GM12801 (cell line): Measurements from ENCODE around the gene ETS2.

Source experiments
- TF ChIP-seq, protein P1 (sequence below): IDR thresholded peaks from one replicate; pipeline ENCODE4 v1.5.1; 2011; ENCODE audit warnings: control low read depth; ENCODE audit not compliant: insufficient read length; ENCODE audit errors: extremely low read depth

ETS2 gene

DNA sequence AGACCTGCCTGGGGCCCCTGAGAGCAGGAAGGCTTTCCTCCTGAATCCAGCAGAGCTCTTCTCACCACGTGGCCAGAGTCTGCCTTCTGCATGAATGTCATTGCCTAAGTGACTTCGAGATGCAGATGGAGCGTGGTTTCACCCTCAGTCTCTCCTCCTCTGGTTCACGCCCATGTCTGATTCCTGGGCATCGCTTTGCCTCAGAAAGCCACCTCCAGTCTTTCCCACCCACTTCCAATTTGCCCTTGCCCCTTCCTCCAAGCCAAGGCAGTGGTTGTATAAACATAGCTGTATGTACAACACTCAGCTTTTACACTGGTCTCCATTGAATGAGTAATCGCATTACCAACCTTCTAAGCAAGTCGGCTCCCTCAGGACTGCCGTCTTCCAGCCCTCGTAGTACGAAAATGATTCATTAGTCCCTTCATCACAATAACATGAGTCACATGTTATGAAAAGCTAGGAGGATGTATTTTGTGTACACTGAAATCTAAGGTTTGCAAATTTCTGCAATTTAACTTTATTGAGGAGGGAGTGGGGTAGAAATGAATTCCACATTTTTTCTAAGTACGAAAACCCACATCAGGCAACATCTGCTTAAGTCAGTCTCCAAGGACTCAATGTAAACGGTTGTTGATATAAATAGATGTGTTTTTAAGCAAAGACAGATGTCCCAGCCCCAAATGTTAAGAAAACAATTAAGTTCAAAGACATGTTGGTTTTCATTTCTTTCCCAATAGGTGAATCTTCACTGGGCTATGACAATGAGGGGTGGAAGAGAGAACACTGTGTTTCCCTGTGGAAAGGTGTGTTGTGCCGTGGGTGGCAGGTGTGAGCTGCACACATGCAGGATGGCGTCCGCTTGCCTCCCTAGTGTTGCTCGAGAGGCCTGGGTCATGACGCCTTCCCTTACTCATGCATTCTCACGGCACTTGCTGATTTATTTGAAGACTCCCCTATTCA lies 32.3 kb upstream of the ETS2 start:
- TF ChIP-seq, protein P1, sequence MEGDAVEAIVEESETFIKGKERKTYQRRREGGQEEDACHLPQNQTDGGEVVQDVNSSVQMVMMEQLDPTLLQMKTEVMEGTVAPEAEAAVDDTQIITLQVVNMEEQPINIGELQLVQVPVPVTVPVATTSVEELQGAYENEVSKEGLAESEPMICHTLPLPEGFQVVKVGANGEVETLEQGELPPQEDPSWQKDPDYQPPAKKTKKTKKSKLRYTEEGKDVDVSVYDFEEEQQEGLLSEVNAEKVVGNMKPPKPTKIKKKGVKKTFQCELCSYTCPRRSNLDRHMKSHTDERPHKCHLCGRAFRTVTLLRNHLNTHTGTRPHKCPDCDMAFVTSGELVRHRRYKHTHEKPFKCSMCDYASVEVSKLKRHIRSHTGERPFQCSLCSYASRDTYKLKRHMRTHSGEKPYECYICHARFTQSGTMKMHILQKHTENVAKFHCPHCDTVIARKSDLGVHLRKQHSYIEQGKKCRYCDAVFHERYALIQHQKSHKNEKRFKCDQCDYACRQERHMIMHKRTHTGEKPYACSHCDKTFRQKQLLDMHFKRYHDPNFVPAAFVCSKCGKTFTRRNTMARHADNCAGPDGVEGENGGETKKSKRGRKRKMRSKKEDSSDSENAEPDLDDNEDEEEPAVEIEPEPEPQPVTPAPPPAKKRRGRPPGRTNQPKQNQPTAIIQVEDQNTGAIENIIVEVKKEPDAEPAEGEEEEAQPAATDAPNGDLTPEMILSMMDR, result no peak

DNA sequence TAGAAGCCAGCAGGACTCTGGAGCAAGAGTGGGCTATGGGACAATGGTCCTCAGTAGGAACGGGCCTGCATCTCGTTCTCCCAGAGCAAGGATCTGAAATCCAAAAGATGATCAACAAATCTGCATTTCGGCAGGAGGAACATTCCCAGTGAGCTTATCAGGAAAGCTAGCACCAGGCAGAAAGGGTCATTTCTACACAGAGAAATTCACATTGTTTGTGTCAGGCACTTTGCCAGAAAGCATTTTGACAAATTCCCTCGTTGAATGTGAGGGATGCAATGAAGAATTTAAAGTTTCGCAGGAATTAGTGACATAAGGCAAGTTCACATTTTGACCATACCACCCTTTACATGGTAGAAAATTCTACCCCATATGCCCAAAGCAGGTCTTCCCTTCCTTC lies 31.6 kb upstream of the ETS2 start:
- TF ChIP-seq, protein P1, result no peak

DNA sequence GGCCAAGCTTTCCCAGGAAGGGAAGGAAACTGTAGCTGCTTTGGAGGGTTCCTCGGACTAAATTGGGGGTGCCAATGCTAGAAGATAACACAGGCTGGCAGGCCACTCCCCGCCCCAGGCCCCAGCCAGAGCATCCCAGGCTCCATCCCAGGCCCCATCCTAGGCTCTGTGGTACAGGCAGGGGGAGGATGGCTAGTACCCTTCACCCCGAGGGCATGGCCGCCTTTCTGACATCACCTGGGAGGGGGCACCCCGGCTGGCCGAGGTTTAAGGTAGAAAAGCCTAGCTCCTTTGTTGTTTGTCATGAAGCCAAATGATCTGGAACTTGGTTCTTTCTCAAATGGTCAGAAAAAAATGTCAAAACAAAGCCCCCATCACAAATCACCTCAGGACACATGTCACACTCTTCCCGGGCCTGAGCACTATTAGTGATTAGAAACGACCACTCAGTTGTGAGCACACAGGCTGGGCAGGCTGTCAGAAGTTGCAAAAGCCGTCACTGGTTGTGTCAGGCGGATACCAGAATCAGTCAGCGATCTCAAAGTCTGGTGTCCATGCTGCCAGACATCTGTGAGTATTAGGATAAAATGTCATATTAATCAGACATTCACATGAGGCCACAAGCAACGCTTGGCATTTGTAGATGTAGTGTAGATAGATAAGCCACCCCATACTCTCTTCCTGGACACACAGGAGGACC lies 31.0 kb upstream of the ETS2 start:
- TF ChIP-seq, protein P1, result no peak

DNA sequence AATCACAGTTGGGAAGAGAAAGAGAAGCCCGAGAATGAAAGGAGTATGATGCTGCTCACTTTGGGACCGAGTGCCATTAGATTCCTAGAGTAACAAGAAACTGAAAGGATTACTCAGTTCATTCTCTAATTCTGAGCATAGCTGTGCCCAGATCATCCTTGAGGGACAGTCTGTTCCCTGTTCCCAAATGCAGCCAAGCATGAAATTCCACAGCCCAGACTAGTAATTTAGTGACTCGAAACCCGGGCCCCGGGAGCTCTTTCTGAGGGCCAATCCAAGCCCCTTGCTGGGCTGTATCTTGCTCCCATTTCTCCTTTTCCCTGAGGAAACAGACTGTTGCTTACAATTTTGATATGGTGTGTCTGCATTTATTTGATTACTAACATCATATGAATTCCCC lies 30.0 kb upstream of the ETS2 start:
- TF ChIP-seq, protein P1, result no peak

DNA sequence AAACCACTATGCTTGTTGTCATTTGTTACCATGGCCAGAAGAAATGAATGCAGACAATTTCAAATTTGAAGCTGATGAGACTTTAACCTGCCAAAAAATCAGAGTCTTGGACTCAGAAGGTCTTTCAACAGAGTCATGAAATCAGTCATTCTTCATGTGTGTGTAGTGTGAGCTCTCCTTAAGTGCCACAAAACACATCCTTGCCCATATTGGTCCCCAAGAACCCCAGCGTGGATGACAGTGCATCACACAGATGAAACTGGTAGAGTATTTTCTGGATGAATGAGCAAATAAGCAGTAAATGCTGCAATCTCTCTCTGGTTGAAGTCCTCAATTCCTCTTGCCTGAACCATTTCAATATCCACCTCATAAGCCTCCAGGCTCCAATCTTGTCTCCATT lies 28.7 kb upstream of the ETS2 start:
- TF ChIP-seq, protein P1, result no peak

DNA sequence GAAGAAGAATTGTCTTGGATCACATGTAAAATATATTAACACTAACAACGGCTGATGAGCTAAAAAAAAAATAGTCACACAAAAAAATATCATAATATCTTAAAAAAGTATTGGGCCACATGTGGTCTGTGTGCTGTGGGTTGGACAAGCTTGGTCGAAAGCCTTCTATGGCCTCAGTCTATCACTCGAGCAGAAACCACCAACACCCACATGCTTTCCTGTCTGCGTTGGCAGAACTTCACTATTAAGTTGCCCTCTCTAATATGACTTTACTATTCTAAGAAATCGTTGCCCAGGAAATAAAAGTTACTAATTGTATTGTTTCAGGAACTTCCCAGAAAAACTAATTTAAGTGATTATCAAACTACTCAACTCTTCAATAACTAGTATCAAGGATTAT lies 28.2 kb upstream of the ETS2 start:
- TF ChIP-seq, protein P1, result no peak

DNA sequence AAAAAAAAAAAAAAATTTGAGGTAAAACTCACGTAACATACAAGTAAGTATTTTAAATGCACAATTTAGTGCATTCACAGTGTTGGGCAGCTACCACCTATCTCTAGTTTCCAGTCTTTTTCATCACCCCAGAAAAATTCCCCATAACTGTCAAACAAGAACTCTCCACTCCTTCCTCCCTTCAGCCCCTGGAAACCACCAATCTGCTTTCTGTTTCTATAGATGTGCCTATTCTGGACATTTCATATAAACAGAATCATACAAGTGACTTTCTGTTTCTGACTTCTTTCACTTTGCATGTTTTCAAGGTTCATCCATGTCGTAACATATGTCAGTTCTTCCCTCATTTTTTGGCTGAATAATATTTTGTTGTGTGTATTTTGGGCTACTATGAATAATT lies 24.9 kb upstream of the ETS2 start:
- TF ChIP-seq, protein P1, result no peak
